Measurements from ENCODE around the gene BTBD18. TPM values are rescaled to one million over a fixed set of nuclear protein-coding genes. Genes with fewer than 3 reads are reported as not detected.
"Not testable (repeated sequence)": the region's sequence is repeated elsewhere in the genome, so short reads cannot be mapped to it uniquely, and the experiment has no call there.

The BTBD18 gene
- total RNA-seq, 1 experiment from 2014 or later: not detected

- no peak for DNase-seq (ENCODE audit: low read depth)
Measured at GRCh38 chr11:57732661-57733060, 19.0 kb downstream of the BTBD18 start.

GRCh38 chr11:57729479-57729878 lies 22.1 kb downstream of the BTBD18 start:
- DNase-seq (ENCODE audit: low read depth): no peak

- DNase-seq (ENCODE audit: low read depth): no peak
Measured at GRCh38 chr11:57728829-57729228, 22.8 kb downstream of the BTBD18 start.

- no peak for DNase-seq (ENCODE audit: low read depth)
Measured at GRCh38 chr11:57727185-57727584, 24.4 kb downstream of the BTBD18 start.

- DNase-seq (ENCODE audit: low read depth): not testable (repeated sequence)
Measured at GRCh38 chr11:57716726-57717125, 34.9 kb downstream of the BTBD18 start.

- no peak for DNase-seq (ENCODE audit: low read depth)
Measured at GRCh38 chr11:57713835-57714234, 37.8 kb downstream of the BTBD18 start.

GRCh38 chr11:57712256-57713150 lies 39.1 kb downstream of the BTBD18 start, which contains the start of gene TMX2:
Gene TMX2 (plus strand): TSS chr11:57712593. CDS start chr11:57712619, 26 bp downstream.
- peak; percentile 96 for DNase-seq (ENCODE audit: low read depth)

- peak; percentile 83 for DNase-seq (ENCODE audit: low read depth)
Measured at GRCh38 chr11:57711414-57712255, 40.0 kb downstream of the BTBD18 start, which contains the start of gene MED19. Gene MED19 (minus strand): TSS chr11:57712215. CDS start chr11:57712179, 36 bp downstream.

- DNase-seq (ENCODE audit: low read depth): no peak
Measured at GRCh38 chr11:57709802-57710367, 41.7 kb downstream of the BTBD18 start.

GRCh38 chr11:57705432-57705831 lies 46.2 kb downstream of the BTBD18 start:
- not testable (repeated sequence) for DNase-seq (ENCODE audit: low read depth)

GRCh38 chr11:57704932-57705331 lies 46.7 kb downstream of the BTBD18 start:
- no peak for DNase-seq (ENCODE audit: low read depth)

GRCh38 chr11:57703341-57703740 lies 48.3 kb downstream of the BTBD18 start:
- no peak for DNase-seq (ENCODE audit: low read depth)

- no peak for DNase-seq (ENCODE audit: low read depth)
Measured at GRCh38 chr11:57700425-57700824, 51.2 kb downstream of the BTBD18 start.

- DNase-seq (ENCODE audit: low read depth): no peak
Measured at GRCh38 chr11:57699813-57700212, 51.8 kb downstream of the BTBD18 start.

GRCh38 chr11:57698843-57699365 lies 52.7 kb downstream of the BTBD18 start:
- DNase-seq (ENCODE audit: low read depth): no peak

Other genes starting within 250 kb of the BTBD18 start
- gene SLC43A1, start 236.1 kb downstream of the BTBD18 start, total RNA-seq (2014; rRNA removed; shearing (Covaris generic)): 5.6 and 9.0 TPM in 2 replicates
- gene TIMM10, start 221.1 kb downstream of the BTBD18 start, total RNA-seq (2014; rRNA removed; shearing (Covaris generic)): 164 and 188 TPM in 2 replicates
- not detected in 2 replicates for gene SMTNL1, start 214.2 kb downstream of the BTBD18 start, total RNA-seq (2014; rRNA removed; shearing (Covaris generic))
- 22.4 and 29.8 TPM in 2 replicates for gene UBE2L6, start 184.1 kb downstream of the BTBD18 start, total RNA-seq (2014; rRNA removed; shearing (Covaris generic))
- 4.6 TPM in 1 of 2 replicates, not detected in the other for gene SERPING1, start 154.1 kb downstream of the BTBD18 start, total RNA-seq (2014; rRNA removed; shearing (Covaris generic))
- gene YPEL4, start 101.9 kb downstream of the BTBD18 start, total RNA-seq (2014; rRNA removed; shearing (Covaris generic)): not detected in 2 replicates
- gene CLP1, start 94.1 kb downstream of the BTBD18 start, total RNA-seq (2014; rRNA removed; shearing (Covaris generic)): 27.7 and 38.4 TPM in 2 replicates
- gene ZDHHC5, start 83.7 kb downstream of the BTBD18 start, total RNA-seq (2014; rRNA removed; shearing (Covaris generic)): 27.7 and 28.0 TPM in 2 replicates
- gene MED19, start 39.6 kb downstream of the BTBD18 start, total RNA-seq (2014; rRNA removed; shearing (Covaris generic)): 22.1 and 24.2 TPM in 2 replicates
- gene TMX2, start 39.2 kb downstream of the BTBD18 start, total RNA-seq (2014; rRNA removed; shearing (Covaris generic)): 161 and 167 TPM in 2 replicates
- 220 and 290 TPM in 2 replicates for gene SELENOH, start 10.3 kb downstream of the BTBD18 start, total RNA-seq (2014; rRNA removed; shearing (Covaris generic))
- 75.8 and 78.8 TPM in 2 replicates for gene CTNND1, start 10.0 kb upstream of the BTBD18 start, total RNA-seq (2014; rRNA removed; shearing (Covaris generic))

Data from Daoy (cell line).